Measurements from ENCODE around the gene SERGEF. TPM values are rescaled to one million over a fixed set of nuclear protein-coding genes. Genes with fewer than 3 reads are reported as not detected.

The SERGEF gene
- total and polyA plus RNA-seq, 5 donors from 2014 or later = 40.4 to 81.5 (median 77.0) TPM

DNA sequence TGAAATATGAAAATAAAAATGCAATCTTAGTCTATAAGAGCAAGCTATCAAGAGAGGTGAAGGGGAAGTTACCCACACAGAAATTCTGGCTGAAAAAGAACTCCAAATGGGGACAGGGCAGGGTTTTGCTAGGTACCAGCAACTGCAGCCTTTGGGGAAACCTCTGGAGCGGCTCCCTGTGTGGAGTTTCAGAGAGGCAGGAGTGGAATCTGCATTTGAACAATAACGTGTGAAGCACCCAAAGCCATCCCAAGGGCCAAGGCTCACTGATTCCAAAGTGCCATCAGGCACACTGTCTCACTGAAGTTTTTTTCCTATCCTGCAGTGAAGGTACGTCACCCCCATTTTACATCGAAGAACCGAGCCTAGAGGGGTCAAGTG is 190.5 kb downstream of the SERGEF start:
- DNase-seq (no peak), ATAC-seq (ENCODE audit: low read depth in 2 of 2) (no peak)
- H3K36me3 Mint-ChIP-seq = peaks cover 21% of the 10 kb centered on the region
- no peak overlapping the region for H3K27ac ChIP-seq (ENCODE audit: insufficient read depth, low read length, poor library complexity, severe bottlenecking)
- H3K27me3 ChIP-seq (ENCODE audit: control insufficient read depth, insufficient read depth, low read length) = no peaks in the 10 kb centered on the region
- no peaks in the 10 kb centered on the region for H3K9me3 ChIP-seq (ENCODE audit: control insufficient read depth in 2 of 2, low read length in 2 of 2)
- no peaks in the 10 kb centered on the region for H3K36me3 ChIP-seq (ENCODE audit: control insufficient read depth, insufficient read depth, low read length)
- H3K27me3 Mint-ChIP-seq = no peaks in the 10 kb centered on the region
- no peak overlapping the region for H3K4me3 Mint-ChIP-seq
- no peak overlapping the region for H3K4me3 ChIP-seq (ENCODE audit: low read depth, low read length)
- H3K27ac Mint-ChIP-seq = no peak overlapping the region
- H3K9me3 Mint-ChIP-seq = no peaks in the 10 kb centered on the region
- H3K4me1 Mint-ChIP-seq = no peaks in the 10 kb centered on the region
- H3K4me1 ChIP-seq (ENCODE audit: control insufficient read depth, insufficient read depth, low read length, poor library complexity, severe bottlenecking) = no peaks in the 10 kb centered on the region

DNA sequence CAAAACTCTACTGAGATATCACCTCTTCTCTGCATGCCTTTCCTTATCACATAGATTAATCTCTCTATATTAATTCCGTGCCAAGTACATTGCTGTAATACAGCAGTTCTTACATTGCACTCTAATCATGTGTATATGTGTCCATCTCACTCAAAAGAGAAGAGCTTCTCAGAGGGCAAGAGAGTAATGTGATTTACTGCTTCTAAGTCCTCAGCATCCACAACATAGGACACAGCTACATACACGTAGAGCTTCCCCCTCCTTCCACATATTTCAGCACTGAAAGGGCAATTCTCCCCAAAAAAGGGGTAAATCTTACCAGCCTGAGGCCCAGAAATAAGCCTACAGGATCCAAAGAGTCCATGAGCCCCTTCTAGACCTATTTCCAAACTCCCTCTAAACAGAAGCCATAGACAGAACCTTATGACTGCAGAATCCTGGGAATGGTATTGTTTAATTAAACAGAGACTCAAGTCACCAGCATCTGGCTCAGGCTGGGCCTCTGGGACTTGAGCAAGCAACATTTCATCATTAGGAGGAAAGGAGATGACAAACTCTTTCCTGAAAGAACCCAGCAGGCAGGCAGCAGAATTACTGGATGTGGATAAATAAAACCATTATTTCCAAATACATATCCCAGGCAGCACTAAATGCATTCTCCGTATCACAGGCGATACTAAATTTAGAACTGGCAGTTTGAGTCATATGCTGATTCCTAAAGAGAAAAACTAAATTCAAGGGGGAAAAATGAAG is 191.0 kb downstream of the SERGEF start:
- Mint-ChIP-seq H3K27ac (no peak overlapping the region), H3K4me1 (no peaks in the 10 kb centered on the region), H3K9me3 (no peaks in the 10 kb centered on the region), H3K4me3 (no peak overlapping the region), H3K27me3 (no peaks in the 10 kb centered on the region), H3K36me3 (peaks cover 17% of the 10 kb centered on the region)
- Histone ChIP-seq H3K27ac (ENCODE audit: insufficient read depth, low read length, poor library complexity, severe bottlenecking) (no peak overlapping the region), H3K9me3 (ENCODE audit: control insufficient read depth in 2 of 2, low read length in 2 of 2) (no peaks in the 10 kb centered on the region), H3K4me1 (ENCODE audit: control insufficient read depth, insufficient read depth, low read length, poor library complexity, severe bottlenecking) (no peaks in the 10 kb centered on the region), H3K4me3 (ENCODE audit: low read depth, low read length) (no peak overlapping the region), H3K36me3 (ENCODE audit: control insufficient read depth, insufficient read depth, low read length) (no peaks in the 10 kb centered on the region), H3K27me3 (ENCODE audit: control insufficient read depth, insufficient read depth, low read length) (no peaks in the 10 kb centered on the region)
- ATAC-seq (ENCODE audit: low read depth in 2 of 2) (no peak), DNase-seq (no peak)

DNA sequence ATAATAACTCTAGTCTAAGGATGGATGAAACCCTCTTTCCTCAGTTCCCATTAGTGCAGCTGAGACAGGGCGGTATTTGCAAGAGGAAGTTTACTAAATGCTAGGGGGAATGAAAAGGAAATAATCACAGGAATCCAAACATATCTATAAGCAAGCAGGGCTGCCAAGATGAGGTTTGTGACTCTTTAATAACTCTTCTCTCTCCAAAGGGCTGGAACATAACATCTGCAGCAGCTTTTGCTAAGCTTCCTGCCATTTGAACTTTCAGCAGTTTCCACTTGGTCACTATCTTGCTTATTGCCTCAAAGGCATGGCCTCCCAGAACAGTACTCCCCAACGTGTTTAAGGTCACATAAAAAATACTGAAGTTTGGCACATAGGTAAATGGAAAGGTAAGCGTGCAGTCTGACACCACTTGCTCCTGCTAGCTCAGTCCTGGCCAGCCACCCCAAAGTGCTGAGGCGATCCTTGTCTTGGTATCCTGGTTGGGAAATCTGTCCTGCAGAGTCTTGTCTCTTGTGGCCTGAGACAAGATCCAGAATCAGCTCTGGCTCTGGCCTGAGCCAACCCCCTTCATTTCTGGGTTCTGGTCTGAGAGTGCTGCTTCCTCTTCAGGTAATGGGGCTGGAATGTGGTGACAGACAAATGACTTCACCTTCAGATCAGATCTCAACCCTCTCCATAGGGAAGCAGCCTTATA is 196.5 kb downstream of the SERGEF start:
- DNase-seq (no peak), ATAC-seq (ENCODE audit: low read depth in 2 of 2) (no peak)
- no peak overlapping the region for H3K4me3 Mint-ChIP-seq
- no peak overlapping the region for H3K27ac ChIP-seq (ENCODE audit: insufficient read depth, low read length, poor library complexity, severe bottlenecking)
- no peaks in the 10 kb centered on the region for H3K4me1 ChIP-seq (ENCODE audit: control insufficient read depth, insufficient read depth, low read length, poor library complexity, severe bottlenecking)
- no peaks in the 10 kb centered on the region for H3K9me3 ChIP-seq (ENCODE audit: control insufficient read depth in 2 of 2, low read length in 2 of 2)
- no peaks in the 10 kb centered on the region for H3K27me3 ChIP-seq (ENCODE audit: control insufficient read depth, insufficient read depth, low read length)
- no peak overlapping the region for H3K4me3 ChIP-seq (ENCODE audit: low read depth, low read length)
- H3K27me3 Mint-ChIP-seq = no peaks in the 10 kb centered on the region
- H3K36me3 Mint-ChIP-seq = peaks cover 18% of the 10 kb centered on the region
- no peaks in the 10 kb centered on the region for H3K9me3 Mint-ChIP-seq
- no peaks in the 10 kb centered on the region for H3K4me1 Mint-ChIP-seq
- H3K27ac Mint-ChIP-seq = no peak overlapping the region
- no peaks in the 10 kb centered on the region for H3K36me3 ChIP-seq (ENCODE audit: control insufficient read depth, insufficient read depth, low read length)

DNA sequence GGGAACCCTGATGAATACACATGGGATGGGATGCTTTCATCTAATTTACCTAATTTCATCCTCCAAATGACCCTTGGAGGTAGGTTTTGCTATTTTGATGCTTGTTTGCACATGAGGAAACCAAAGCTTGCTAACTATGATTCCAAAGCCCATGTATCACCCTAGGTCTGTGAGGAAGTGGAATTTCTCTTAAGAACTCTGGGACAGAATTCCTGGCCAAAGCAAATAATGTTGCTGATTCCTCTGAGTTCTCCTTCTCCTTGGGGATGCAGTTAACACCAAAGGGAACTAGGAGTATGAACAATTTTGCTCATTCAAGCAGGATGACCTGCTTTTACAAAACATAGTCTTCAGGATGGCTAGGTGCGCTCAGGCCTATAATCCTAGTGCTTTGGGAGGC is 198.3 kb downstream of the SERGEF start:
- Mint-ChIP-seq H3K4me3 (no peak overlapping the region), H3K9me3 (no peaks in the 10 kb centered on the region), H3K4me1 (peaks cover 0 to 3% (median 0%) of the 10 kb centered on the region in 4 donors), H3K36me3 (peaks cover 19% of the 10 kb centered on the region), H3K27ac (no peak overlapping the region), H3K27me3 (no peaks in the 10 kb centered on the region)
- H3K27ac ChIP-seq (ENCODE audit: insufficient read depth, low read length, poor library complexity, severe bottlenecking) = no peak overlapping the region
- ATAC-seq (ENCODE audit: low read depth in 2 of 2) (no peak), DNase-seq (no peak)
- H3K4me1 ChIP-seq (ENCODE audit: control insufficient read depth, insufficient read depth, low read length, poor library complexity, severe bottlenecking) = no peaks in the 10 kb centered on the region
- no peaks in the 10 kb centered on the region for H3K27me3 ChIP-seq (ENCODE audit: control insufficient read depth, insufficient read depth, low read length)
- H3K4me3 ChIP-seq (ENCODE audit: low read depth, low read length) = no peak overlapping the region
- no peaks in the 10 kb centered on the region for H3K36me3 ChIP-seq (ENCODE audit: control insufficient read depth, insufficient read depth, low read length)
- H3K9me3 ChIP-seq (ENCODE audit: control insufficient read depth in 2 of 2, low read length in 2 of 2) = no peaks in the 10 kb centered on the region

DNA sequence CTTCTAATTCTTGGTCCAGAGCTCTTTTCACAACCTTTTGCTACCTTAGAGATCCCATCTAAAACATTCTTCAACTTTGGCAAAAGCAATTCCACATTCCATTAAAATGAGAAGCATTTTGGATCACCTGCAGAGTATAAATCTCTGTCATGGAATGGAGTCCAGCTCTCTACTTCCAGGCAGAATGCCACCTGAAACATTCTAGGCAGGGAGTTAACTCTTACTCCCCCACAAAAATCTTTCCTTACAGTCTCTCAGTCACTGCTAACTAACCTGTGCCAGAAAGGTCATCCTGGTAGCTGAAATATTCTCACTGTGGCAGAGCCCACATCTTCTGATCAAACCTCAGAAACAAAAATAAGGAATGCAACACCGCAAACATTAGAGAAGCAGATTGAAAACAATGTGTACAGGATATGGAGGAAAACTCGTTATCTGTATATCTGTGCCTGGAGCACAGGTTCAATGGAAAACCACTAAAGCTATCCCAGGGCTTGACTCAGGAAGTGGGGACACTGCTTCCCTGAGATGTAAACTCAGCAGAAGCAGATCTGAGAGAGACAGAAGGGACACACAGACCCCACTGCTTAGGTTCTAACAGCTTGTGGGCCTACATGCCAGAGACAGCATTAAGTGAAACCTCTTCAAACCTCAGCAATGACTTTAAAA is 199.3 kb downstream of the SERGEF start:
- peak overlapping the region in 1 of 3 donors; percentile 50 for H3K27ac Mint-ChIP-seq
- H3K4me3 Mint-ChIP-seq = no peak overlapping the region
- H3K27me3 Mint-ChIP-seq = no peaks in the 10 kb centered on the region
- Histone ChIP-seq H3K27me3 (ENCODE audit: control insufficient read depth, insufficient read depth, low read length) (no peaks in the 10 kb centered on the region), H3K36me3 (ENCODE audit: control insufficient read depth, insufficient read depth, low read length) (no peaks in the 10 kb centered on the region), H3K4me3 (ENCODE audit: low read depth, low read length) (no peak overlapping the region), H3K9me3 (ENCODE audit: control insufficient read depth in 2 of 2, low read length in 2 of 2) (no peaks in the 10 kb centered on the region), H3K27ac (ENCODE audit: insufficient read depth, low read length, poor library complexity, severe bottlenecking) (no peak overlapping the region), H3K4me1 (ENCODE audit: control insufficient read depth, insufficient read depth, low read length, poor library complexity, severe bottlenecking) (no peaks in the 10 kb centered on the region)
- no peak for DNase-seq
- peaks cover 28% of the 10 kb centered on the region for H3K36me3 Mint-ChIP-seq
- peaks cover 0 to 5% (median 1%) of the 10 kb centered on the region in 4 donors for H3K4me1 Mint-ChIP-seq
- H3K9me3 Mint-ChIP-seq = no peaks in the 10 kb centered on the region
- no peak for ATAC-seq (ENCODE audit: low read depth in 2 of 2)

DNA sequence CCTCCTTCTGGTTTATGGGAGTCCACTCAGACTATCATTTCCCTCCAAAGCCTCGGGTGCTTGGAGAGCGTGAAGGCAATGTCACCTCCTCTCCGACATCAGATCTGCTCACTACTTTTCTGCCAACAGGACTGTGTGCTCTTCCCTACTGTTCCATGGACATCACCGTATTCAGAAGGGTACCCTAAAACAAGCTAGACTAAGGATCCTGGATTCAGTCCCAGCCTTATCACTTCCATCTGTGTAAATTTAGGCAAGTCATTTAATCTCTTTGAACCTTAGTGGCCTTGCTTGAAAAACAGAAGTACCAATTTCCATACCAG is 200.0 kb downstream of the SERGEF start:
- Mint-ChIP-seq H3K36me3 (peaks cover 29% of the 10 kb centered on the region), H3K9me3 (no peaks in the 10 kb centered on the region), H3K27ac (no peak overlapping the region), H3K4me3 (no peak overlapping the region), H3K4me1 (peaks cover 0 to 5% (median 1%) of the 10 kb centered on the region in 4 donors), H3K27me3 (no peaks in the 10 kb centered on the region)
- Histone ChIP-seq H3K36me3 (ENCODE audit: control insufficient read depth, insufficient read depth, low read length) (no peaks in the 10 kb centered on the region), H3K27me3 (ENCODE audit: control insufficient read depth, insufficient read depth, low read length) (no peaks in the 10 kb centered on the region), H3K4me3 (ENCODE audit: low read depth, low read length) (no peak overlapping the region), H3K27ac (ENCODE audit: insufficient read depth, low read length, poor library complexity, severe bottlenecking) (no peak overlapping the region), H3K9me3 (ENCODE audit: control insufficient read depth in 2 of 2, low read length in 2 of 2) (no peaks in the 10 kb centered on the region), H3K4me1 (ENCODE audit: control insufficient read depth, insufficient read depth, low read length, poor library complexity, severe bottlenecking) (no peaks in the 10 kb centered on the region)
- DNase-seq (no peak), ATAC-seq (ENCODE audit: low read depth in 2 of 2) (no peak)

DNA sequence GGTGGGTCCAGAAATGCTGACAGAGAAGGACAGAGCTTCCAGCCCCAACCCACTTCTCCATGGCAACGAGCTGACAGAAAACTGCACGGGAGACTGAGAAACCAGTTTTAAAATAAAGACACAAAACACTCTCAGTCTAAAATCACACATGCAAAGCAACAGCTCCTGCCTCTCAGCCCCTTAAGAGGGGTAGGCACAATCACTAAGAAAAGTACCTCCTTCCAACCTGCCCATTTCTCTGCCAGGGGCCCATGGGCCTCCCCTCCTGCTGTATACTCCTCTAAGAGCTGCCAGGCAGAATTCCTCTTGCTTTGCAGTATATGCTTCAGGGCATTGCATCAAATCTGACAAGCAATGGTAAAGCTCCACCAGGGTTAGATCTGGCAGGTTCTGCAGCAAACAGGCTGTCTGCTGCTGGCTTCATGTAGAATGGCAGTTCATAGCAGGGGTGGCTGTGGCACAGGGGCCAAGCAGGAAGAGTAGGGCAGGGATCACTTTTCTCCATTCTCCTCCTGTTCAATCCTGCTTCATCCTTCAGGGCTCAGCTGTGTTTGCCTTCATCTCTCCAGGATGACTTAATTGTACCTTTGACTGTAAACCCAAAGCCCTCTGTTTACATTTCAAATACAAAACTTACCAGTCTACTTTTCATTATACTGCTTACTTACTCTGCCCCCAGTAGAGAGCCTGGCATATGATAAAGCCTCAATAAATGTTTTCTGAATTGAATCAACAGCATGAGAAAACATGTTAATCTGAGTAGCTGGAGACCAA is 200.6 kb downstream of the SERGEF start:
- H3K36me3 ChIP-seq (ENCODE audit: control insufficient read depth, insufficient read depth, low read length) = no peaks in the 10 kb centered on the region
- no peak overlapping the region for H3K4me3 Mint-ChIP-seq
- H3K9me3 ChIP-seq (ENCODE audit: control insufficient read depth in 2 of 2, low read length in 2 of 2) = no peaks in the 10 kb centered on the region
- DNase-seq (no peak), ATAC-seq (ENCODE audit: low read depth in 2 of 2) (no peak)
- peaks cover 30% of the 10 kb centered on the region for H3K36me3 Mint-ChIP-seq
- peaks cover 0 to 5% (median 1%) of the 10 kb centered on the region in 4 donors for H3K4me1 Mint-ChIP-seq
- no peaks in the 10 kb centered on the region for H3K4me1 ChIP-seq (ENCODE audit: control insufficient read depth, insufficient read depth, low read length, poor library complexity, severe bottlenecking)
- H3K27ac ChIP-seq (ENCODE audit: insufficient read depth, low read length, poor library complexity, severe bottlenecking) = no peak overlapping the region
- no peaks in the 10 kb centered on the region for H3K9me3 Mint-ChIP-seq
- no peak overlapping the region for H3K4me3 ChIP-seq (ENCODE audit: low read depth, low read length)
- H3K27me3 Mint-ChIP-seq = no peaks in the 10 kb centered on the region
- H3K27me3 ChIP-seq (ENCODE audit: control insufficient read depth, insufficient read depth, low read length) = no peaks in the 10 kb centered on the region
- H3K27ac Mint-ChIP-seq = no peak overlapping the region
